IPS-11a (cell line): Measurements from ENCODE around the gene TUBA3E.
A peak's percentile ranks its signal among the peaks of the same experiment; 100 is the strongest.
"Not testable (repeated sequence)": the region's sequence is repeated elsewhere in the genome, so short reads cannot be mapped to it uniquely, and the experiment has no call there.

Experiments used
- H3K4me3 ChIP-seq: one replicate; pipeline ENCODE4 v1.5.1; 2013; ENCODE audit warnings: low read depth, low read length, control low read depth

TUBA3E gene

DNA sequence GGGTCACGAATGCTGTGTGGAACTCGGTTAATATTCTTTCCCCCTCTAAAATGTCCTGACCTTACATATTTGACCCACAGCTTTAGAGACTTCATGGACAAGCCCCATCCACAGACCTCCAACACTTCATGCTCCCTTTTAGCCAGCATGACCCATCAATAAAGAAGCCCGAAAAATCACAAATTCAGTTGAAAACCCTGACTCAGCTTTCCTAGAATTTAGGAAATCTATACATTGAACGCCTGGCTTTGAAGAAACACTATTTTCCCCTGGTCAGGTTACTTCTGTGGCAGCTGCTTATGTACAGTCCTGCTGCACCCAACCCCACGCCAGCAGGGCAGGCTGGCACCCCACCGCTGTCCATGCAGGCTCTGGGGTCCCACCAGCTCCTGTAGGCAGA is 6.9 kb downstream of the TUBA3E start:
- H3K4me3 ChIP-seq, result not testable (repeated sequence)

DNA sequence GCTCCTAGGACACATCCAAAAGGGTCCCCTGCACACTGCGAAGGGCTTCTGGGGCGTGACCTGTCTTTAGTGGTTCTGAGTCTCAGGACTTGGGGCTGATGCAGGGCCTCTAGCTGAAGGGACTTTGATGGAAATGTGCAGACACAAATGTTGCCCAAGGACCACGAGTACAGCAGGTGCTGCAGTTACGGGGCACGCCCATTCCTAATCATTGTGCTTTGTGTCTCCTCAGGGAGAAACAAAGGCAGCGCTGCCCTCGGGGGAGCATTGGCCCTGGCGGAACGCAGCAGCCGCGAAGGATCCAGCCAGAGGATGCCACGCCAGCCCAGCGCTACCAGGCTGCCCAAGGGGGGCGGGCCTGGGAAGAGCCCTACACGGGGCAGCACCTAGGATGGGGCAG is 8.0 kb downstream of the TUBA3E start:
- H3K4me3 ChIP-seq, result no peak overlapping the region

DNA sequence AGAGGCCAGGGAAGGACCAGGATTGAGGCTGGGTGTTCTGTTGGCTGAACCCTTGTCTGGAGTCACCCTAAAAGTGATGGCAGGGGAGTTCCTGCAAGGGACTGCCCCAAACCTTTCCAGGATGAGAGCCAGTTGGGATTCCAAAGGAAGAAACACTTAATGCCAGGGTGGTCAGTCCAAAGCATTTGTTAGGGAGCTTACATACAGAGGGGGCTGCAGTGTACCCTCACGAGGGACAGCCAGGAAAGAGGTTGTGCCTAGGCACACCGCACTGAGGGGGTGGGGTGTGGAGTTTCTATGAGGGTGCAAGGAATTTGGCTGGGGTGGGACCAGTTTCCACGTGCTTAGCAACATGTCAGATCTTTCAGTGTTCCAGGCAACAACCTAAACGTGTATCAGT is 9.3 kb downstream of the TUBA3E start:
- not testable (repeated sequence) for H3K4me3 ChIP-seq

DNA sequence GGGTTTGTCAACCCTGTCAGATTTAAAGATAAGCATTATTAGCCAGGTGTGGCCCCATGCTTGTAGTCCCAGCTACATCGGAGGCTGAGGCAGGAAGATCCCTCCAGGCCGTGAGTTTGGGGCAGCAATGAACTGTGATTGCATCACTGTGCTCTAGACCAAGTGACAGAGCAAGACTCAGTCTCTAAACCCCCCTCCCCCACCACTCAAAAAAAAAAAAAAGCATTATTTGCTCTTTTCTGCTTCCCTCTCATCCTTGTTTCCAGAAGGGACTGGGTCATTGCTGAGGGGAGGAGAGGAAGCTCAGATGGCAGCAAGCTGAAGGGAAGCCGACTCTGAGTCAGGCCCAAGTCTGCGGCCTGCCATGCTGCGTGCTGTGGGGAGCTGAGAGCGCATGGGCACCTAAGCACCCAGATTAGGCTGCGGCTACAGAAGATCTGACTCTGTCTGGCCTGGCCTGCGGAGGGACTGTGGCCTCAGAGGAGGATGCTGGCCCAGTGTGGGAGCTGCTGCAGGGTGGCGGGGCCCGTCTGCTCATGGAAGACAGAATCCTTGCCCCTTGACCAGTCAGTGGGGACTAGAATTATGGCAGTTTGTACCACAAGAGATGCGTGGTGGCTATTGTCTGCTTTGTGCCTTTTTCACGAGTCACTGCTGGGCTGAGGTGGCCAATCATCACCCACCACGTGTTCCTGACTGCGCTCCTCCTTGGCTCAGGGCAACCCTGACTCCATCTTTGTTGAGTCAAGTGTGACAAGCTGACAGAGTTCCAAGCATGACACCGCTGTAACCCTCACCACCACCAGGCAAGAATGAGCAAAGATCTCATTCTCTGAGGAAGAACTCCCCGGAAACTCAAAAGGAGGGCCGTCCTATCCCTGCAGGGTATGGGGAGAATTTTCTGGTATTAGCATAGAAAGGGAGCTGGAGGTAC is 10.1 kb downstream of the TUBA3E start:
- not testable (repeated sequence) for H3K4me3 ChIP-seq

DNA sequence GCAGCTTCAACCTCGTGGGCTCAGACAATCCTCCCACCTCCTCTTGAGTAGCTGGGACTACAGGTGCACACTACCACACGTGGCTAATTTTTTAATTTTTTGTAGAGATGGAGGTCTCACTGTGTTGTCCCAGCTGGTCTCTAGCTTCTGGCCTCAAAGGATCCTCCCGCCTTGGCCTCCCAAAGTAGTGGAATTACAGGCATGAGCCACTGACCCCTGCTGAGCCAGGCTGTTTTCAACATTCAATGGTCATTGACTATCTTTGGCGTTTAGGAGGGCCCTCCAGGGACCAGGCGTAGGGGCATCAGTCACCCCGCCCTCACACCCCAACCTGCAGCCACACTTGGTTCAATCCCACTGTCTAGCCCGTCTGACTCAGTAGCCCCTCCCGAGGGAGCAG is 11.0 kb downstream of the TUBA3E start:
- no peak overlapping the region for H3K4me3 ChIP-seq

DNA sequence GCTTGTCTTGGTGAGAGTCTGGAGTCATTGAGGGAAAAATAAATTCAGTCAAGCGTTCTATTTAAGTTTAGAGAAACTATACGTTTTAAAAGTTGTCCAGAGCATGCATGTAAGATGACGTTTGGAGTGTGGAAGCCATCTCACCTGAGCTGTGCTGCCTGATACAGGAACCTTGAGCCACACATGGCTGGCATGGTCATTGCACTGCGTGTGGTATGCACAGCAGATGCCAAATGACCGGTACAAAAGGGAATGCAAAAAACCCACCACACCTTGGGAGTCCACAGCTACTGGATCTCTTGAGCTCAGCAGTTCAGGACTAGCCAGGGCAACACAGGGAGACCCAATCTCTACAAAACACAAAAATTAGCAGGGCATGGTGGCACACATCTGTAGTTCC is 11.8 kb downstream of the TUBA3E start:
- H3K4me3 ChIP-seq, result no peak overlapping the region

DNA sequence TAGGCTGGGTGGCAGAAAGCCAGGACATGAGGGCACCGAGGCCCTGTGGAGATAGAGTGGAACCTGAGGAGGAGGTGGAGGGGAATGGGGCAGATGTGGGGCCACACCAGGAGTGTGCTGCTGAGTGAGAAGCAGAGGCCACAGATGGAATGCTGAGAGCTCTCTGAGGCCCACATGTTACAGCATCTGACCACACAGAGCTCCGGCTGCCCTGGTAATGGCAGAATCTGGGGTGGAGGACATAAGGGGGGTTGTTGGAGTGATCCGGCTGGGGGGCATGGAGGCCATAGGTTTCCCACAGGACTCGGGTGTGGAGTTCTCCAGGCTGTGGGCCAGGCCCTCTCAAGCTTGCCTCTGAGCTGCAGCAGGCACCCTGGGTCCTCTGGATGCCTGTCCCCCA is 12.3 kb downstream of the TUBA3E start:
- no peak overlapping the region for H3K4me3 ChIP-seq

DNA sequence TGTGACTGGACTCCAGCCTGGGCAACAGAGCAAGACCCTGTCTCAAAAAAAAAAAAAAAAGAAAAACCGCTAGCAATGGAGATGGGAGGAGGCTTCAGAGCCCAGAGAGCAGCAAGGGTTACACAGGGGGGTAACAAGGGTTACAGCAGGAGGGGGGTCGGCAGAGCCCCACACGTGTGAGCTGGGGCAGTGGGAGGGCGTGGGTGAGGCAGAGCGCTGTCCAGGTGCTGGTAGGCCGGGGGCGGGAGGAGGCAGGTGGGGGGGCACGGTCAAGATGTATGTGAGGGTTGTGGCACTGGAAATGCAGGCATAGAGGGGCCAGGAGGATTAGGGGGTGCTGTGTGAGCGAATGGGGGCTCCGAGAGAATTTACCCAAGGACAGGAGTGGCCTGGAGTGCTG is 12.8 kb downstream of the TUBA3E start:
- H3K4me3 ChIP-seq, result no peak overlapping the region

DNA sequence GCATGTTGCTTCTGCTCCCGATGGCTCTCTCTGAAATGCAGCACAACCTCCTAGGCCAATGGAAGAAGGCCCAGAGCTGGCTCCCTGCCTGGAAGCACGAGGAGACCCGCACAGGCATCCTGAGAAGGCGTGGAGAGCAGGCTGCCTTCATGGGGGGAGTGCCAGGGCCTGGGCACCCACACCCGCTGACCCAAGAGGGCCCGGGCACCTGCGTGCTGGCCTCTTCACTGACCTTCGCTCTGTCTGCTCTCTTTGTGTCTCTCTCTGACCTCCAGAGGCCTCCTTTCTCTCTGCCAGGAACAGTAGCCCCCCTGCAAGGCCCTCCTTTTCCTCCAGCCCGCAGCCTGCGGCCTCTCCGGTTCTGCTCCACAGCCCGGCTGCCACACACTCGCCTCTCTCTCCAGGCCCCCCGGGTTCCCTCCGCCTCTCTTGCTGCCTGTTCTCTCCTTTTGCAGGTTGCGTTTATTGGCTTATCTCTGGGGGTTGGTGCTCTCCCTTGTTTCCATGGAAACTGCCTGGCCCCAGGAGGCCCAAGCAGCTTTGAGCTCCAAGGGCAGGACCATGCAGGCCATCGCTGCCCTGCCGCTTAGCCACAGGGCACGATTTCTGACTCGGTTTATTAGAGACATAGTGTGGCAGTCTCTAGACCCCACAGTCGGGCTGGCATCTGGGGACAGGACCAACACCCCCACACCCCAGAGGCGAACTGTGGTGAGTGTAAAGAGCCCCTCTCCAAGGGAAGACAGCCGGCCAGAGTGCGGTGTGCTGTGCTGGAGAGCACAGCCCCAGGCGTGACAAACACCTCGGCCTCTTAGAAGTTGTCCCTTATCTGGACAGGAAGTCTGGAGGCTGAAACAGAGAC is 14.5 kb downstream of the TUBA3E start:
- no peak overlapping the region for H3K4me3 ChIP-seq

DNA sequence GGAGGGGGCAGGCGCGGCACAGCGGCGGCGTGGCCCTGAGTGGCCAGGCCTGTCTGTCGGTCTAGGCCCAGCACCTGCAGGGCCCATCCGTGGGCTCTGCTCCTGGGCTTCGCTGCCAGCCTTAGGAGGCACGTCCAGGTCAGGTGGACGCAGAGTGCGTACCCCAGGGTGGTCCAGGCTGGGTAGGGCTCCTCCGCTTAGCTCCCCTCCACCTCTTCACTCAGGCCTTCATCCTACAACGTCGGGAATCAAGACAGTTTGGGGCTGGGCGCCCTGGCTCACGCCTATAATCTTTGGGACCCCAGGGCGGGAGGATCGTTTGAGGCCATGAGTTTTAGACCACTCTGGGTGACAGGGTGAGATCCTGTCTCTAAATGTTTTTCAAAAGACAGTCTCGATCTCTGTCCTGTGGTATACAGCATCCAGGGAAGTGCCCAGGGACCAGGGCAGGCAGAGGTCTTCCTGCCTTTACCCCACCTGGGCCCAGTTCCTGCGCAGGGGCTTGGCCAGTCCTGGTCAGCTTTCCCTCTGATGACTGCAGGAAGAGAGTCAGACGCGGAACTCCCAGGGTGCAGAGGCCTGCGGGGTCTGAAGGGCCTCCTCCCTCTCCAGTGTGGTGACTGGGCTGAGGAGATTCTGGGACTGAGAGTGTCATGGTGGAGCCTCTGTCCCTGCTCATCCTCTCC is 15.3 kb downstream of the TUBA3E start:
- peak overlapping the region; percentile 30 for H3K4me3 ChIP-seq

DNA sequence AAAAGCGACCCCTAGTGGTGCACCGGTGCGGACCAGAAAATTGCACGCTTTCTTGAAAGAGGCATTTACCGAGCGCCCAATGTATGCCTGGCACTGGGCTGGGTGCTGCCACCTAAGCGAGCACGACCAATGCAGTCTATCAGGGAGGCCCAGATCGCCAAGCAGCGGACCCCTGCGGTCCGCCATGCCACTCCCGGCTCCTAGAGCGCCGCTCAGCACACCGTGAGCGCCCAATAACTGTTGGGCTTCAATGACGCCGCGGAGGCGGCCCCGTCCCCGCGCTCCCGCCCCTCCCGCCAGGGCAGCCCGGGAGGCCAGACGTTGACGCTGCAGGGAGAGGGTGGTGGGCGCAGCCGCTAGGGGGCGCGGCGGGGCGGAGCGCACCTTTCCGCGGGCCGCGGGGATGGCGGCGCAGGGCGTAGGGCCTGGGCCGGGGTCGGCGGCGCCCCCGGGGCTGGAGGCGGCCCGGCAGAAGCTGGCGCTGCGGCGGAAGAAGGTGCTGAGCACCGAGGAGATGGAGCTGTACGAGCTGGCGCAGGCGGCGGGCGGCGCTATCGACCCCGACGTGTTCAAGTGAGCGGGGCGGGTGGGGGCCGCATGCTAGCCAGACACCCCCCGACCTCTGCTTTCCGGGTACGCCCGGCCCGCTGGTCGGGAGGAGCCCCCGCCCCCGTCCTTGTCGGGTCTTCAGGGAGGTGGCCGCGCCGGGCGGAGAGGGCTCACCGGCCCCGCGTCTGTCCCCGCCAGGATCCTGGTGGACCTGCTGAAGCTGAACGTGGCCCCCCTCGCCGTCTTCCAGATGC is 16.2 kb downstream of the TUBA3E start, which contains the start of gene MZT2B:
MZT2B (plus strand) TSS at position 383 of the 803 bp plus-strand sequence; CDS start at position 404, 21 bp downstream.
- peak within 1 kb of the TSS; percentile 89 for H3K4me3 ChIP-seq

DNA sequence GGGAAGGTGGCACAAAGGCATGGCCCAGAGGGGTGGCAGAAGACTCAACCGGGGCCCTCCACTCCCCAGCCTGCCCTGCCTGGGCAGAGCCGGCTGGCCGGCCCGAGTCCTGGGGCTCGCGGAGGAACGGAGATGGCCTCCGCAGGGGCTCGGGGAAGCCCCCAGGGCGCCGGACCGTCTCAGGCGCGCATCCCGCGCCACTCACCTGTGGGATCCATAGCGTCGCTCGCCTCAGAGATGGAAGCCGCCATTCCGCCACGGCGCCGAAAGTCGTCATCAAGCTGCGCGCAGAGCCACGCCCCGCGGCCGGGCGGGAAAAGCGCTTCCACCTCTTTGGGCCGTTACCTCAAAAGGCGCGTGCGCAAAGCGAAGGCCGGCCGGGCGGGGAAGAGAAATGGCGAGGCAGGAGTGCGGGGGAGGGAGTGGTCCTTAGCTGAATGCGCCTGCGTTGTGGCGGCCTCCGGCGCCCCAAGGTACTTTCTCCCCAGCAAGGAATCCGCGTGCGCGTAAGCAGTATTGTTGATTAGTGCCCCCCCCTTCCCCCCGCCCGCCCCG is 16.8 kb downstream of the TUBA3E start, which contains the start of gene SMPD4:
SMPD4 (minus strand) TSS at position 278 of the 555 bp plus-strand sequence. CDS start 5,010 bp downstream, outside the sequence.
- H3K4me3 ChIP-seq, result peak within 1 kb of the TSS; percentile 89

DNA sequence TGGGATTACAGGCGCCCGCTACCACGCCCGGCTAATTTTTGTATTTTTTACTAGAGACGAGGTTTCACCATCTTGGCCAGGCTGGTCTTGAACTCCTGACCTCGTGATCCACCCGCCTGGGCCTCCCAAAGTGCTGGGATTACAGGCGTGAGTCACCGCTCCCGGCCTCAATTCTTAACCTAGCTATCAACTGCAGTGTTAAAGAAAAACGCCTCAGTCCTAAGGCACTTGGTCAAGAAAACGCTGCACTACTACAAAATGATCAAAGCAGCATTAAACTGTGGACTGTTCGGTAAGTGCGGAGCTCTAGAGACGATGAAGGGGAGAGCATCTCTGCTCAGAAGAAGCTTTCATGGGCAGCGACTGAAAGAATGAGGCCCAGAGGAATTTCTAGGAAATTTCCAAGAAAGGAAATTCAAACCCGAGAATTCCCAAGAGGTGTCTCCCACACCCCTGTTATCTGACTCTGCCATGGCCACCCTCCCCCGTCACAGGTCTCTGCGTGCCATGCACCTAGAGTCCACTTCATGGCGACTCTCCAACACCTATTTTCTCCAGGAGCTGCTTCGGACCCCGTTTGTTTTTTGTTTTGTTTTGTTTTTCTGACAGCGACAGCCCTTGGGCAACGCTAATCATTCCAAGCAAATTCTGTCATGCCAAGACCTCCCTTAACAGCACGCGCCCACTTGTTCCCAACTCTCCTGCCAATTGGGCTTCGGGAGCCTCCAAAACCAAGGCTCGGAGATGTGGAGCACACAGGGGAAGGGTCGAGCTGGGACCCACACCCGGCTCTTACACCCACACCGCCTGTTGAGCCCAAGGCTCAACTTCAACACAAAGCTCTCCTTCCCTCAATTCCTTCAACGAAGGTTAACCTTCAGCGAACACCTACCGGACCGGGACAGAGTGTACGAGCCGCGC is 17.6 kb downstream of the TUBA3E start:
- H3K4me3 ChIP-seq, result peak overlapping the region; percentile 89

DNA sequence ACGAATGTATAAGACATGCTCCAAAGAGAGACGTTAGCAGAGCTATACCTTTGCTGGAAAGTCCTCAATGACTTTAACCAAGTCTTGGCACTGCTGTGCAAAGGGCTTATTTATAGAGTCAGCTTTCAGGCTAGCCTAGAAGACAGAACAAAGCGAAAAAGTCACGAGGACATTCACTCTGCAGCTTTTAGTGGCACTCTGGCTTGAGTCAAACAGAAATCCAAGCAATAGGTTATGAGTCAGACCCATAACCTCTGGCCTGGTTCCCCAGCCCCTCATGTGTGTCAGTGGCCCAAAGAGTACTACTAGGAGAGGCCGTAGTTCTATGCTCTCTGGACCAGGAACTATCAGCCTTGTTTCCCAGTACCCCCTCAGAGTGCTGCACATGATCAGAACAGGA is 23.4 kb downstream of the TUBA3E start:
- not testable (repeated sequence) for H3K4me3 ChIP-seq

DNA sequence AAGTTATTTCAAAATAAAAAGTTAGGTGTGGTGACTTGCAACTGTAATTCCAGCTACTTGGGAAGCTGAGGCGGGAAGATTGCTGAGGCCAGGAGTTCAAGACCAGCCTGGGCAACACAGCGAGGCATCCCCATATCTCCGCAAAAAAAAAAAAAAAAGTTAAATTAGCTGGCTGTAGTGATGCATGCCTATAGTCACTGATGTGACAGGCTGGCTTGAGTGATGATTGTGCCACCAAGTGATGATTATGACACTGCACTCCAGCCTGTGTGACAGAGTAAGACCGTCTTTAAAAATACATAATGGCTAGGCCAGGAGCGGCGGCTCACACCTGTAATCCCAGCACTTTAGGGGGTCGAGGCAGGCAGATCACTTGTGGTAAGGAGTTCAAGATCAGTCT is 28.3 kb downstream of the TUBA3E start:
- no peak overlapping the region for H3K4me3 ChIP-seq

DNA sequence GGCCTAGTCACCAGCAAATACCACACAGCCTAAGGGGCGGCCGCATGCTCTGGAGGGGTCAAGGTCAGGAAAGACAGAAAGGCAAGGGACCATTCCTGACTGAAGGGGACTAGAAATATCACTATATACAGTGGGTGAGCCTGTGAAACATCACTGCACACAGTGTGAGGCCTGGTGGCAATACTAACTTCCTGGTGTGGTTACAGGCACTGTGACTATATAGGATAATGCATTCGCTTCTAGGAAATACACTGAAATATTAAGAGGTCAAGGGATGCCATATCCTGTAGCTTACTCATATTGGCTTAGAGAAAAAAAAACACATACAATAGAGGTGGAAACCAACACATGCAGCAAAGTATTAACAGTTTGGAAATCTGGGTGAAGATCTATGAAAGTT is 29.1 kb downstream of the TUBA3E start:
- H3K4me3 ChIP-seq, result not testable (repeated sequence)

DNA sequence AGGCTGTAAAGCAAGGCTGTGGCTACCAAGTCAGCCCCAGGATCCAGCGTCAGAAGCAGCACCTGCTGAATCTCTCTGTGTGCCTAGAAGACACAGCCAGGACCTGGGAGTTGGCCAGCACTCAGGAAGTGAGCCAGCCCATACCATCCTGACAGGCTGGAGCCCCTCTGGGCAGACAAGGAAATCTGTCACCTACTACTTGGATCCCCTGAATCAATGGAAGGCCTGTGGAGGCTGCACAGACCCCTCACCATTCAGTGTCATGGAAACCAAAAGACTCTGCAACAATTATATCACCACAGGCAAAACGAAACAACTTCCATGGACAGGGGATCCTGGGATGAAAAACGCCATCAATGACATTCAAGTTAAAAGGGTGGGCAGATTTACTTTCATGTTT is 31.6 kb downstream of the TUBA3E start:
- not testable (repeated sequence) for H3K4me3 ChIP-seq

DNA sequence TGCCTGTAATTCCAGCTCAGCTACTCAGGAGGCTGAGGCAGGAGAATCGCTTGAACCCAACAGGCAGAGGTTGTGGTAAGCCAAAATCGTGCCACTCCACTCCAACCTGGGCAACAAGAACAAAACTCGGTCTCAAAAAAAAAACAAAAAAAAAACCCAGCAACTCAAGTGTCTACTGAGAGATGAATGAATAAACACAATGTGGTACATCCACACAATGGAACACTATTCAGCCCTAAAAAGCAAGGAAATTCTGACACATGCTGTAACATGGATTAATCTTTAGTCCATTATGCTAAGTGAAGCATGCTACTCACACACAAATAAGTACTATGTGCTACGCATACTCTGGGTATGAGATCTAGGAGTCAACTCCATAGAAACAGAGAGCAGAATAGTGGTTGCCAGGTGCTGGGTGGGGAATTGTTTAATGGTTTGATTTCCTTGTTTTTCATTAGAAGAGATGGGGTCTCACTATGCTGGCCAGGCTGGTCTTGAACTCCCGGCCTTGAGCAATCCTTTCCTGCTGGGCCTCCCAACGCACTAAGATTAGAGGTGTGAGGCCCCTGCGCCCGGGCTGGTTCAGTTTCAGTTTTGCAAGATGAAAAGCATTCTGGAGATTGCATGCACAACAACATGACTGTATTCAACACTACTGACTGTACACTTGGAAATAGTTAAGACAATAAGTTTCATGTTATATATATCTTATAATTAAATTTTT is 32.8 kb downstream of the TUBA3E start:
- H3K4me3 ChIP-seq, result no peak overlapping the region
